Testis (tissue), 2 donors: ENCODE measurements around the gene VPS25.

Source experiments
- CTCF ChIP-seq, 3 experiments: fragments of 450-650 bp in 2 of 3; fragments of 200-600 bp in 1 of 3; sonication (generic) in 1 of 3; IDR thresholded peaks; one replicate each; pipeline ENCODE4 v1.5.1; 2016 to 2019; ENCODE audit warnings: antibody characterized with exemption in 3 of 3, mild to moderate bottlenecking in 2 of 3, moderate library complexity in 1 of 3
- POLR2A ChIP-seq: fragments of 450-650 bp; IDR thresholded peaks from one replicate; pipeline ENCODE4 v1.6.1; 2017; ENCODE audit warnings: antibody characterized with exemption, mild to moderate bottlenecking, moderate library complexity

- TF ChIP-seq CTCF (IDR thresholded peaks at IDR 0.05) (no peak), POLR2A (no peak)
Measured at GRCh38 chr17:42774066-42774745, 957 bp downstream of the VPS25 start.
